GM19025 (cell line): ENCODE measurements around the gene TUBA1A.
"Not testable (repeated sequence)": the region's sequence is repeated elsewhere in the genome, so short reads cannot be mapped to it uniquely, and the experiment has no call there.

Experiments
- ATAC-seq: cut with Tn5 transposase; IDR thresholded peaks from one replicate; pipeline ENCODE4 v1.9.1; 2021; ENCODE audit warnings: mild to moderate bottlenecking, low read depth, moderate library complexity; ENCODE audit not compliant: unreplicated experiment

Gene TUBA1A

GRCh38 chr12:49160399-49160798, 28.5 kb downstream of the TUBA1A start:
- ATAC-seq, result no peak

- ATAC-seq, result no peak
These were observed 34.7 kb downstream of the TUBA1A start for GRCh38 chr12:49154221-49154620.

GRCh38 chr12:49147384-49147783, 41.5 kb downstream of the TUBA1A start:
- no peak for ATAC-seq

GRCh38 chr12:49146406-49146805, 42.5 kb downstream of the TUBA1A start:
- no peak for ATAC-seq

GRCh38 chr12:49144384-49144783, 44.5 kb downstream of the TUBA1A start:
- no peak for ATAC-seq

- ATAC-seq, result no peak
These were observed 49.9 kb downstream of the TUBA1A start for GRCh38 chr12:49138999-49139398.

- no peak for ATAC-seq
These were observed 50.3 kb downstream of the TUBA1A start for GRCh38 chr12:49138587-49138986.

GRCh38 chr12:49137476-49137875, 51.4 kb downstream of the TUBA1A start:
- no peak for ATAC-seq

- ATAC-seq, result not testable (repeated sequence)
These were observed 51.9 kb downstream of the TUBA1A start for GRCh38 chr12:49136997-49137396.
